Panc1 (cell line): ENCODE results near the gene TSPAN15. TPM values are rescaled to one million over a fixed set of nuclear protein-coding genes. Genes with fewer than 3 reads are reported as not detected.

Experiments
- ATAC-seq: fragments of 200-7000 bp; cut with Tn5 transposase; 2 replicates; pipeline ENCODE4 v1.9.1; 2020; ENCODE audit warnings: mild to moderate bottlenecking, moderate library complexity
- BruUV-seq: library from RNA; stranded (reverse); fragments of 400-500 nt; replicated peaks from 2 replicates; lab custom pipeline; 2021; lab: Mats Ljungman, UMichigan
- CTCF ChIA-PET: fragments of 300-600 bp; sonication (Branson Sonifier 250); formaldehyde crosslinking; loops from one replicate; lab custom pipeline; 2022; ENCODE audit warnings: antibody characterized with exemption; lab: Charles Lee
- POLR2A ChIA-PET: fragments of 300-600 bp; sonication (Branson Sonifier 250); formaldehyde crosslinking; loops from one replicate; lab custom pipeline; 2022; ENCODE audit warnings: antibody characterized with exemption; lab: Charles Lee
- DNase-seq: peaks from one replicate; pipeline ENCODE4 v3.0.0-alpha.2; 2010; ENCODE audit warnings: low read depth, low spot score
- H3K27ac ChIP-seq: 2 replicates; pipeline ENCODE4 v1.5.1; 2011; ENCODE audit warnings: mild to moderate bottlenecking, low read length, inconsistent platforms
- H3K27me3 ChIP-seq: fragments of 200-500 bp; sonication (Bioruptor generic); 2 replicates; pipeline ENCODE4 v1.6.0; 2014; ENCODE audit warnings: low read length, inconsistent platforms; ENCODE audit not compliant: control insufficient read depth, insufficient read depth
- H3K36me3 ChIP-seq: fragments of 200-500 bp; sonication (Bioruptor generic); 2 replicates; pipeline ENCODE4 v1.5.1; 2014; ENCODE audit warnings: inconsistent platforms, mild to moderate bottlenecking, low read length, moderate library complexity; ENCODE audit not compliant: control insufficient read depth, insufficient read depth
- H3K4me1 ChIP-seq: 2 replicates; pipeline ENCODE4 v1.5.1; 2011; ENCODE audit warnings: inconsistent platforms, mild to moderate bottlenecking, low read length, moderate library complexity; ENCODE audit not compliant: control insufficient read depth, insufficient read depth
- H3K4me3 ChIP-seq, 2 experiments: 2 replicates each; pipeline ENCODE4 v1.5.1; 2011 to 2012; ENCODE audit warnings: low read depth in 2 of 2, low read length in 2 of 2, mild to moderate bottlenecking in 2 of 2, inconsistent platforms in 1 of 2, moderate library complexity in 1 of 2
- H3K9me3 ChIP-seq: fragments of 200-500 bp; sonication (Bioruptor generic); 2 replicates; pipeline ENCODE4 v1.5.1; 2014; ENCODE audit warnings: low read depth, mild to moderate bottlenecking, inconsistent platforms, low read length, moderate library complexity; ENCODE audit not compliant: control insufficient read depth, insufficient read depth
- CTCF ChIP-seq: fragments of 450-650 bp; IDR thresholded peaks from 2 replicates; pipeline ENCODE4 v1.5.1; 2017; ENCODE audit warnings: mild to moderate bottlenecking
- POLR2AphosphoS5 ChIP-seq: IDR thresholded peaks from 2 replicates; pipeline ENCODE4 v1.6.1; 2012; ENCODE audit warnings: mild to moderate bottlenecking, low read depth, low read length, moderate library complexity
- REST ChIP-seq, 2 experiments: IDR thresholded peaks; 2 replicates each; pipeline ENCODE4 v1.6.1; 2011 to 2012; ENCODE audit warnings: low read depth in 2 of 2, control low read depth in 1 of 2, low read length in 1 of 2, mild to moderate bottlenecking in 1 of 2, moderate library complexity in 1 of 2; ENCODE audit not compliant: insufficient read depth in 1 of 2
- SIN3A ChIP-seq: IDR thresholded peaks from 2 replicates; pipeline ENCODE4 v1.6.1; 2012; ENCODE audit warnings: low read depth, mild to moderate bottlenecking, low read length, moderate library complexity, borderline replicate concordance; ENCODE audit not compliant: insufficient read depth
- TCF7L2 ChIP-seq: IDR thresholded peaks from 2 replicates; pipeline ENCODE4 v1.6.1; 2011; ENCODE audit warnings: mild to moderate bottlenecking, low read depth, low read length, inconsistent platforms
- in situ Hi-C: cut with HindIII; loops from 2 replicates; pipeline ENCODE4 v1.10.0; 2016; ENCODE audit warnings: low sequenced_read_pairs, low pct_unique_long_range_greater_than_20kb
- intact Hi-C: fragments of 100-400 bp; cut with micrococcal nuclease; formaldehyde crosslinking; loops from one replicate; pipeline ENCODE4 v1.10.0; 2022; ENCODE audit not compliant: unreplicated experiment
- total RNA-seq: library from RNA; stranded (reverse); gene quantifications from one replicate; pipeline ENCODE4 v1.2.1, GENCODE V29; 2021; ENCODE audit not compliant: unreplicated experiment

Gene TSPAN15
- total RNA-seq, 1 experiment from 2014 or later: 199 TPM

GRCh38 chr10:69451784-69452251 lies 553 bp downstream of the TSPAN15 start:
- in situ Hi-C loops: no loop called here
- peak overlapping the region; percentile 90 for H3K27ac ChIP-seq
- POLR2A ChIA-PET: no interaction called here
- H3K4me1 ChIP-seq: peaks cover 78% of the 10 kb centered on the region
- DNase-seq (no peak), ATAC-seq (peak; percentile 9; the same call in 1 of the 2 replicates)
- intact Hi-C loops: no loop called here
- peak; percentile 20 for TF ChIP-seq SIN3A
- TF ChIP-seq TCF7L2: no peak
- no peak for TF ChIP-seq CTCF
- H3K4me3 ChIP-seq: peak overlapping the region; percentile 69 to 84
- CTCF ChIA-PET: no interaction called here
- no TSS peak for BruUV-seq
- peaks cover 4% of the 10 kb centered on the region; the same call in 1 of the 2 replicates for H3K36me3 ChIP-seq
- no peaks in the 10 kb centered on the region for H3K9me3 ChIP-seq
- no peaks in the 10 kb centered on the region for H3K27me3 ChIP-seq

GRCh38 chr10:69452676-69453415 lies 1.6 kb downstream of the TSPAN15 start:
- Histone ChIP-seq H3K27me3 (no peaks in the 10 kb centered on the region), H3K9me3 (no peaks in the 10 kb centered on the region), H3K4me1 (peaks cover 78% of the 10 kb centered on the region), H3K27ac (peak overlapping the region; percentile 90), H3K36me3 (peaks cover 9% of the 10 kb centered on the region; the same call in 1 of the 2 replicates), H3K4me3 (peak overlapping the region; percentile 69 to 84)
- intact Hi-C loops (no loop called here), in situ Hi-C loops (no loop called here)
- ATAC-seq (no peak), DNase-seq (no peak)
- ChIA-PET CTCF (no interaction called here), POLR2A (interaction anchor here (0.5 to 0.6 kb wide), 2 partner anchors 9 to 16 kb away, joined by 6 to 10 read pairs; no protein-coding TSS in a partner anchor)
- no TSS peak for BruUV-seq
- TF ChIP-seq SIN3A (no peak), POLR2AphosphoS5 (no peak), TCF7L2 (no peak), CTCF (no peak), REST (IDR thresholded peaks at IDR 0.05; ENCODE audit: insufficient read depth in 1 of 2, low read depth in 2 of 2, low read length in 1 of 2) (no peak)
